HCT116 (cell line): ENCODE data around the gene WWOX. TPM values are rescaled to one million over a fixed set of nuclear protein-coding genes. Genes with fewer than 3 reads are reported as not detected.

Experiments used
- ATAC-seq: fragments of 200-7000 bp; cut with Tn5 transposase; 2 replicates; pipeline ENCODE4 v1.9.1; 2020; ENCODE audit warnings: mild to moderate bottlenecking, moderate library complexity
- BruUV-seq: library from RNA; stranded (reverse); fragments of 400-500 nt; replicated peaks from 2 replicates; lab custom pipeline; 2021; lab: Mats Ljungman, UMichigan
- CTCF ChIA-PET: fragments of 300-600 bp; sonication (Branson Sonifier 250); formaldehyde crosslinking; loops from one replicate; lab custom pipeline; 2021; ENCODE audit warnings: antibody characterized with exemption; lab: Charles Lee
- POLR2A ChIA-PET: fragments of 300-600, 350-600 bp; sonication (Branson Sonifier 250); formaldehyde crosslinking; loops from one replicate; lab custom pipeline; 2021; ENCODE audit warnings: antibody characterized with exemption; lab: Charles Lee
- RAD21 ChIA-PET, 2 experiments: fragments of 300-600 bp; sonication (Branson Sonifier 250); formaldehyde crosslinking; loops; one replicate each; lab custom pipeline; 2023; ENCODE audit warnings: low total read pairs in 2 of 2; ENCODE audit not compliant: uncharacterized antibody in 2 of 2, unreplicated experiment in 2 of 2, low non-redundant PET in 1 of 2; lab: Charles Lee
- DNase-seq: peaks from one replicate; pipeline ENCODE4 v3.0.0-alpha.2; 2010; ENCODE audit warnings: low read depth, low spot score
- H2AFZ ChIP-seq: fragments of 200-600 bp; shearing (Covaris generic), sonication (generic); 2 replicates; pipeline ENCODE4 v1.6.1; 2017; ENCODE audit warnings: low read depth, mixed run types, mixed read lengths, antibody characterized with exemption, low read length; ENCODE audit not compliant: poor library complexity, severe bottlenecking
- H3K27ac ChIP-seq: 2 replicates; pipeline ENCODE4 v1.5.1; 2012; ENCODE audit warnings: low read depth, low read length
- H3K27me3 ChIP-seq: fragments of 200-600 bp; sonication (generic); 2 replicates; pipeline ENCODE4 v1.6.1; 2016; ENCODE audit warnings: mixed run types, low read length, mixed read lengths; ENCODE audit not compliant: insufficient read depth
- H3K36me3 ChIP-seq, 2 experiments: fragments of 200-500 bp in 1 of 2; fragments of 200-600 bp in 1 of 2; sonication (Bioruptor generic) in 1 of 2; sonication (generic) in 1 of 2; 2 replicates each; pipeline versions ENCODE4 v1.5.1 to v1.6.1; 2014 to 2016; ENCODE audit warnings: low read length in 2 of 2, inconsistent platforms in 1 of 2, mixed read lengths in 1 of 2, mixed run types in 1 of 2; ENCODE audit not compliant: insufficient read depth in 2 of 2, control insufficient read depth in 1 of 2
- H3K4me1 ChIP-seq, 2 experiments: fragments of 200-600 bp in 1 of 2; sonication (generic) in 1 of 2; 2 replicates each; pipeline versions ENCODE4 v1.5.1 to v1.6.1; 2012 to 2017; ENCODE audit warnings: low read length in 2 of 2, inconsistent platforms in 1 of 2, mild to moderate bottlenecking in 1 of 2, mixed read lengths in 1 of 2, mixed run types in 1 of 2, moderate library complexity in 1 of 2; ENCODE audit not compliant: insufficient read depth in 2 of 2, control insufficient read depth in 1 of 2
- H3K4me2 ChIP-seq: fragments of 200-600 bp; sonication (generic); 2 replicates; pipeline ENCODE4 v1.6.1; 2017; ENCODE audit warnings: mixed run types, low read length, mixed read lengths
- H3K4me3 ChIP-seq, 2 experiments: fragments of 200-600 bp in 1 of 2; sonication (generic) in 1 of 2; replicated peaks in 1 of 2; 2 replicates each; pipeline ENCODE4 v1.5.1; 2011 to 2016; ENCODE audit warnings: low read length in 2 of 2, control low read depth in 1 of 2, low read depth in 1 of 2, mild to moderate bottlenecking in 1 of 2, mixed read lengths in 1 of 2, mixed run types in 1 of 2
- H3K79me2 ChIP-seq: fragments of 200-600 bp; sonication (generic); 2 replicates; pipeline ENCODE4 v1.6.1; 2017; ENCODE audit warnings: mild to moderate bottlenecking, mixed run types, low read length, moderate library complexity, mixed read lengths; ENCODE audit not compliant: insufficient read depth
- H3K9ac ChIP-seq: fragments of 200-600 bp; sonication (generic); 2 replicates; pipeline ENCODE4 v1.6.1; 2016; ENCODE audit warnings: low read length, mixed read lengths
- H3K9me2 ChIP-seq: fragments of 200-600 bp; sonication (generic), shearing (Covaris generic); 2 replicates; pipeline ENCODE4 v1.6.1; 2017; ENCODE audit warnings: mixed run types, mild to moderate bottlenecking, moderate library complexity; ENCODE audit not compliant: insufficient read depth
- H3K9me3 ChIP-seq, 2 experiments: fragments of 200-500 bp in 1 of 2; fragments of 200-600 bp in 1 of 2; sonication (Bioruptor generic) in 1 of 2; sonication (generic) in 1 of 2; 2 replicates each; pipeline ENCODE4 v1.6.1; 2014 to 2017; ENCODE audit warnings: low read length in 2 of 2, mixed read lengths in 2 of 2, inconsistent platforms in 1 of 2, low read depth in 1 of 2, mild to moderate bottlenecking in 1 of 2, mixed run types in 1 of 2, moderate library complexity in 1 of 2; ENCODE audit not compliant: control insufficient read depth in 1 of 2, insufficient read depth in 1 of 2
- H4K20me1 ChIP-seq: fragments of 200-600 bp; sonication (generic), shearing (Covaris generic); 2 replicates; pipeline ENCODE4 v1.6.1; 2017; ENCODE audit warnings: mixed run types, mild to moderate bottlenecking, moderate library complexity; ENCODE audit not compliant: insufficient read depth
- ATF3 ChIP-seq: IDR thresholded peaks from 2 replicates; pipeline ENCODE4 v1.6.1; 2012
- EGR1 ChIP-seq: IDR thresholded peaks from 2 replicates; pipeline ENCODE4 v1.6.1; 2012; ENCODE audit warnings: low read depth
- ELF1 ChIP-seq: IDR thresholded peaks from 2 replicates; pipeline ENCODE4 v1.6.1; 2012; ENCODE audit warnings: low read depth, borderline replicate concordance
- JUND ChIP-seq: IDR thresholded peaks from 2 replicates; pipeline ENCODE4 v1.6.1; 2012
- POLR2AphosphoS5 ChIP-seq: IDR thresholded peaks from 2 replicates; pipeline ENCODE4 v1.6.1; 2011; ENCODE audit warnings: mild to moderate bottlenecking, low read depth, low read length, moderate library complexity
- SRF ChIP-seq: IDR thresholded peaks from 2 replicates; pipeline ENCODE4 v1.6.1; 2012; ENCODE audit warnings: low read depth
- TCF7L2 ChIP-seq: IDR thresholded peaks from 2 replicates; pipeline ENCODE4 v1.7.0; 2011; ENCODE audit warnings: borderline replicate concordance, inconsistent platforms; ENCODE audit not compliant: insufficient read depth, insufficient read length; ENCODE audit errors: extremely low read depth
- ZBTB33 ChIP-seq: IDR thresholded peaks from 2 replicates; pipeline ENCODE4 v1.6.1; 2011; ENCODE audit warnings: mild to moderate bottlenecking, low read length, moderate library complexity; ENCODE audit not compliant: insufficient replicate concordance; ENCODE audit errors: extremely low read depth
- intact Hi-C: fragments of 100-400 bp; cut with micrococcal nuclease; formaldehyde crosslinking; loops from 2 replicates; pipeline ENCODE4 v1.10.0; 2022
- total RNA-seq: library from RNA; stranded (reverse); gene quantifications from one replicate; pipeline ENCODE4 v1.2.1, GENCODE V29; 2021; ENCODE audit not compliant: unreplicated experiment

WWOX gene
- total RNA-seq, 1 experiment from 2014 or later, result 13.7 TPM

GRCh38 chr16:78448658-78449271 lies 349.3 kb downstream of the WWOX start:
- Histone ChIP-seq H3K27ac (no peak overlapping the region), H3K27me3 (no peaks in the 10 kb centered on the region), H3K4me2 (no peak overlapping the region), H3K4me1 (no peaks in the 10 kb centered on the region), H2AFZ (no peak overlapping the region), H3K9me3 (no peaks in the 10 kb centered on the region), H3K9ac (no peak overlapping the region), H3K36me3 (no peaks in the 10 kb centered on the region), H3K9me2 (no peaks in the 10 kb centered on the region), H3K79me2 (no peaks in the 10 kb centered on the region), H3K4me3 (no peak overlapping the region), H4K20me1 (no peaks in the 10 kb centered on the region)
- POLR2A ChIA-PET, result no interaction called here
- TF ChIP-seq TCF7L2, result no peak
- TF ChIP-seq ELF1, result no peak
- no peak for TF ChIP-seq ATF3
- TF ChIP-seq SRF, result no peak
- TF ChIP-seq POLR2AphosphoS5, result no peak
- TF ChIP-seq EGR1, result no peak
- TF ChIP-seq ZBTB33, result no peak
- no peak for TF ChIP-seq JUND
- CTCF ChIA-PET, result no interaction called here
- ATAC-seq (no peak), DNase-seq (no peak)
- BruUV-seq, result no TSS peak
- RAD21 ChIA-PET, result no interaction called here
- intact Hi-C loops, result no loop called here
